Small intestine (tissue), 7 donors: Measurements from ENCODE around the gene WNT8B. TPM values are rescaled to one million over a fixed set of nuclear protein-coding genes. Genes with fewer than 3 reads are reported as not detected.

Experiments
- DNase-seq, 2 donors: peaks; one replicate each; pipeline versions ENCODE4 v3.0.0 to v3.0.0-alpha.2; 2013
- FAIRE-seq: peaks from 2 replicates; lab custom pipeline; 2012; peaks lifted over from hg19 to GRCh38; lab: Jason Lieb, UNC
- H3K27ac ChIP-seq, 3 donors: one replicate each; pipeline ENCODE4 v1.5.1; 2013; ENCODE audit warnings: low read length in 2 of 3, mild to moderate bottlenecking in 2 of 3, control low read depth in 1 of 3, inconsistent platforms in 1 of 3, low read depth in 1 of 3, moderate library complexity in 1 of 3
- H3K27me3 ChIP-seq, 3 donors: one replicate each; pipeline ENCODE4 v1.6.1; 2013; ENCODE audit warnings: low read length in 3 of 3, inconsistent platforms in 1 of 3; ENCODE audit not compliant: control insufficient read depth in 3 of 3, insufficient read depth in 3 of 3
- H3K36me3 ChIP-seq, 3 donors: one replicate each; pipeline ENCODE4 v1.6.1; 2013; ENCODE audit warnings: low read length in 3 of 3, inconsistent platforms in 1 of 3, low read depth in 1 of 3, mild to moderate bottlenecking in 1 of 3, moderate library complexity in 1 of 3; ENCODE audit not compliant: control insufficient read depth in 3 of 3, insufficient read depth in 2 of 3
- H3K4me1 ChIP-seq, 3 donors: one replicate each; pipeline ENCODE4 v1.6.1; 2013; ENCODE audit warnings: low read length in 2 of 3, inconsistent platforms in 1 of 3, low read depth in 1 of 3, mild to moderate bottlenecking in 1 of 3, moderate library complexity in 1 of 3; ENCODE audit not compliant: control insufficient read depth in 3 of 3, insufficient read depth in 2 of 3
- H3K4me3 ChIP-seq, 3 donors: one replicate each; pipeline ENCODE4 v1.5.1; 2013; ENCODE audit warnings: low read length in 3 of 3, control low read depth in 1 of 3, inconsistent platforms in 1 of 3, low read depth in 1 of 3, mild to moderate bottlenecking in 1 of 3, moderate library complexity in 1 of 3
- H3K9me3 ChIP-seq, 2 donors: one replicate each; pipeline ENCODE4 v1.6.1; 2013; ENCODE audit warnings: low read depth in 1 of 2, low read length in 1 of 2; ENCODE audit not compliant: control insufficient read depth in 2 of 2, insufficient read depth in 1 of 2
- WGBS, 3 donors: extraction: QIAGEN DNeasy Blood & Tissue Kit; methylation state at CpG; one replicate each; pipeline ENCODE4 v1.1.7; 2013; 5-methylcytosine and 5-hydroxymethylcytosine counted together
- polyA plus RNA-seq, 4 donors: library from polyadenylated mRNA; stranded (reverse) in 3 of 4; unstranded in 1 of 4; fragments of 200-250 nt in 3 of 4; fragments of 120-200 nt in 1 of 4; gene quantifications; one replicate each; pipeline versions ENCODE4 v1.2.1 to v1.2.3, GENCODE V29; 2013
- donor health status: healthy with polysubstance abuse.
- donor health status: control.
- donor health status: control.
- donor health status: Bipolar disorder and iron deficiency.
- donor health status: healthy.

Gene WNT8B
- polyA plus RNA-seq, 4 donors = 0.10 TPM; not detected in 3

DNA sequence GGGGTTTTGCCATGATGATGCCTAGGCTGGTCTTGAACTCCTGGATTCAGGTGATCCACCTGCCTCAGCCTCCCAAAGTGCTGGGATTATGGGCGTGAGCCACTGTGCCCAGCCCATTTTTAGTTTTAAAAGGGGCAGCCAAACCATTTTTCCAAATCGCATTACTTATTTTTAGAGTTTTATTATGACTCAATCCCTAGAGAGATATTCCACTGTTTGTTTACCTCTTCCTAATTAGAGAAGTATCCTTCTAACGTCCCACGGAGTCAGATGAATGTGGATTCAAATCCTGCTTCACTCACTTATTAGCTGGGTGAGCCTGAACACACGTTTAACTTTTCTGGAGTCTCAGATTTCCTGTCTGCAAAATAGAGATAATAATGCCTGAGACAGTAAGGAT, 15.2 kb downstream of the WNT8B start:
- H3K4me3 ChIP-seq = no peak overlapping the region
- no peak for FAIRE-seq
- peaks cover 0 to 19% (median 9%) of the 10 kb centered on the region in 3 donors for H3K27me3 ChIP-seq
- no peak overlapping the region for H3K27ac ChIP-seq
- H3K9me3 ChIP-seq = no peaks in the 10 kb centered on the region
- no peaks in the 10 kb centered on the region for H3K36me3 ChIP-seq
- WGBS, 3 donors = 26 to 34% (median 28%) methylated on average over 5 of the region's 5 CpGs
- no peak for DNase-seq
- peaks cover 0 to 24% (median 0%) of the 10 kb centered on the region in 3 donors for H3K4me1 ChIP-seq

DNA sequence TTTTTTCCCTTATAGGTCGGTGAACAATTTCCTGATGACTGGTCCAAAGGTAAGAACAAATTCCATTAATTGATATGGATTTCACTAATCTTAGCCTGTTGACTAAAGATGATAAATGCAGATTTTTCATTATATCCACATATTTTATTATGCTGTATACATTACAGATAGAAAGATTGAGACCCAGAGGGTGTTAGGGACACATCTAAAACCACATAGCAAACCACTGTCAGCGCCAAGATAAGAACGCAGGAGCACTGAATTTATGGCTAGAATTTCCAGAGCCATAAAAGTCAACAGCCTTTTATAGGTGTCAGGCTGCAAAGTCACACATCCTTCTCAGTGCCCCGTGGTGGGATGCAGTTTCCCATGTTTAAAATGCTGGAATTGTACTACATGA, 16.2 kb downstream of the WNT8B start:
- FAIRE-seq = no peak
- peaks cover 0 to 34% (median 0%) of the 10 kb centered on the region in 3 donors for H3K4me1 ChIP-seq
- peak; percentile 38 to 61 for DNase-seq
- 7 to 30% (median 13%) methylated on average over 4 of the region's 4 CpGs for WGBS, 3 donors
- H3K9me3 ChIP-seq = no peaks in the 10 kb centered on the region
- peaks cover 0 to 23% (median 6%) of the 10 kb centered on the region in 3 donors for H3K27me3 ChIP-seq
- H3K27ac ChIP-seq = no peak overlapping the region
- H3K36me3 ChIP-seq = no peaks in the 10 kb centered on the region
- no peak overlapping the region for H3K4me3 ChIP-seq

DNA sequence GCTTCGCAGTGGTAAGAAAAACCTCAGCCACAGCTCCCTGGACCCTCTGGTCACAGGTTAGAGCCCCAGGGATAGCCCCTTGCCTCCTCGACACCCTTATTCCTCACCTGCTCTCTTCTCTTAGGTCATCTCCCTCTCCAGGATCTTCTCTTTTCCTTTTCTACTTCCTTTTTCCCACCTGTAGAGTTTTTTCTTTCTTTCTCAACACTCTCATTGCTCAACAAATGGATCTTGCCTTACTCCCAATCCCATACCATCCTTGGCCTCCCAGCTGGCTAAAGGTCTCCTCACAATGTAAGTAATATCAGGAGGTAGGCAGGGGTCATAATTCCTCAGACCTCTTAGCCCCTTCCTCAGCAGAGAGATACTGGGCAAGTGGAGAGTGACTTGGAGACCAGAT, 17.2 kb downstream of the WNT8B start:
- no peak overlapping the region for H3K4me3 ChIP-seq
- DNase-seq (peak in 1 of 2 donors; percentile 11), FAIRE-seq (no peak)
- H3K27me3 ChIP-seq = peaks cover 0 to 23% (median 6%) of the 10 kb centered on the region in 3 donors
- WGBS, 3 donors = 73 to 86% (median 74%) methylated on average over 2 of the region's 2 CpGs
- no peaks in the 10 kb centered on the region for H3K9me3 ChIP-seq
- no peak overlapping the region for H3K27ac ChIP-seq
- peaks cover 0 to 36% (median 0%) of the 10 kb centered on the region in 3 donors for H3K4me1 ChIP-seq
- H3K36me3 ChIP-seq = no peaks in the 10 kb centered on the region

DNA sequence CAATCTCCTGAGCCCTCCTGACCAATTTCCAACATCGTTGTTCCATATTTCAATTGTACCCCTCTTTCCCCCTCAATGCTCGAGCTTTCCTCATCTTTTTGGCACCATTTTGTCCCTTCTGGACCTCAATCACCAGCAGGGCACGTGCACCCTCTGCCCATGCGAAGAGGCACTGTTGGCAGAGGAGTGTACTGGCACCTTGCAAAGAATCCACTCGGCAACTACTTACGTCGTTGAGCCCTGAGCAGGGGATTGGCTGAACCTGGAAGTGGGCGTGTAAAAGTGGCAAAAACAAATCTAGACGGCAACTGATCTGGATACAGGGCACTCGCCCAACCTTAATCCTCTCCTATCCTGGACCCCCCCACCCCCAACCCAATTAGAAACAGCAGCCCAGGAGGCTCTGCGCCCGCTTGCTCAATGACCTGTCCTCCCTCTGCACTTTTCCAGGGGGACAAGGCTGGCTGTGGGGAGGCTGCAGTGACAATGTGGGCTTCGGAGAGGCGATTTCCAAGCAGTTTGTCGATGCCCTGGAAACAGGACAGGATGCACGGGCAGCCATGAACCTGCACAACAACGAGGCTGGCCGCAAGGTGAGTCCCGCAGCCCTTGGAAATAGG, 18.8 kb downstream of the WNT8B start:
- no peak for FAIRE-seq
- H3K36me3 ChIP-seq = peaks cover 0 to 4% (median 0%) of the 10 kb centered on the region in 3 donors
- DNase-seq = peak; percentile 90 to 92
- WGBS, 3 donors = 1 to 3% (median 2%) methylated on average over 19 of the region's 19 CpGs
- peaks cover 0 to 36% (median 0%) of the 10 kb centered on the region in 3 donors for H3K4me1 ChIP-seq
- H3K27ac ChIP-seq = no peak overlapping the region
- H3K9me3 ChIP-seq = no peaks in the 10 kb centered on the region
- H3K27me3 ChIP-seq = peaks cover 0 to 23% (median 6%) of the 10 kb centered on the region in 3 donors
- peak overlapping the region in 2 of 3 donors; percentile 39 to 40 for H3K4me3 ChIP-seq

DNA sequence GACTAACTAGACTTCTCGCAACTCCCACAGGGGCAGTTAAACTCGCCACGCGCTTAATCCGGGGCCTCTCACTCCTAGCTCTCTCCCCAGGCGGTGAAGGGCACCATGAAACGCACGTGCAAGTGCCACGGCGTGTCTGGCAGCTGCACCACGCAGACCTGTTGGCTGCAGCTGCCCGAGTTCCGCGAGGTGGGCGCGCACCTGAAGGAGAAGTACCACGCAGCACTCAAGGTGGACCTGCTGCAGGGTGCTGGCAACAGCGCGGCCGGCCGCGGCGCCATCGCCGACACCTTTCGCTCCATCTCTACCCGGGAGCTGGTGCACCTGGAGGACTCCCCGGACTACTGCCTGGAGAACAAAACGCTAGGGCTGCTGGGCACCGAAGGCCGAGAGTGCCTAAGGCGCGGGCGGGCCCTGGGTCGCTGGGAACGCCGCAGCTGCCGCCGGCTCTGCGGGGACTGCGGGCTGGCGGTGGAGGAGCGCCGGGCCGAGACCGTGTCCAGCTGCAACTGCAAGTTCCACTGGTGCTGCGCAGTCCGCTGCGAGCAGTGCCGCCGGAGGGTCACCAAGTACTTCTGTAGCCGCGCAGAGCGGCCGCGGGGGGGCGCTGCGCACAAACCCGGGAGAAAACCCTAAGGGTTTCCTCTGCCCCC, 19.5 kb downstream of the WNT8B start:
- no peak overlapping the region for H3K27ac ChIP-seq
- FAIRE-seq (no peak), DNase-seq (peak; percentile 57 to 90)
- WGBS, 3 donors = 0 to 1% (median 1%) methylated on average over 49 to 59 of the region's 59 CpGs
- no peaks in the 10 kb centered on the region for H3K9me3 ChIP-seq
- peaks cover 0 to 9% (median under 1%) of the 10 kb centered on the region in 3 donors for H3K36me3 ChIP-seq
- H3K4me1 ChIP-seq = peaks cover 0 to 36% (median 0%) of the 10 kb centered on the region in 3 donors
- peaks cover 0 to 23% (median 6%) of the 10 kb centered on the region in 3 donors for H3K27me3 ChIP-seq
- H3K4me3 ChIP-seq = peak overlapping the region; percentile 38 to 40 (median 39)

DNA sequence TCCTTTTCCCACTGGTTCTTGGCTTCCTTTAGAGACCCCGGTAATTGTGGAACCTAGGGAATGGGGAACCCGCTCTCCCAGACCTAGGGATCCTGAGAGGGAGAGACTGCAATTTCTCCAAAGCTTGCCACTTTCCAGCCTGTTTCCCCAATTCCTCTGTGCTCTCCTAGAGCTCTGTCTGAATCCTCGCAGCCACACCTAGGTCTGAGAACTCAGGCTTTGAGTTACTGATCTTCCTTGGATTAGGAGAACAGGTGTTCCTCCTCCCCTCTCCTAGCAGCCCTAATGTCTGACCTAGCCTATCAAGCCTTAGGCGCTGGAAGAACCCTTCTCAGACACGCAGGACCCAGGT, 20.0 kb downstream of the WNT8B start:
- no peaks in the 10 kb centered on the region for H3K9me3 ChIP-seq
- no peak overlapping the region for H3K27ac ChIP-seq
- H3K27me3 ChIP-seq = peaks cover 0 to 23% (median 6%) of the 10 kb centered on the region in 3 donors
- DNase-seq (no peak), FAIRE-seq (no peak)
- H3K4me3 ChIP-seq = no peak overlapping the region
- WGBS, 3 donors = 20 to 39% (median 31%) methylated on average over 5 of the region's 5 CpGs
- H3K4me1 ChIP-seq = peaks cover 0 to 36% (median 0%) of the 10 kb centered on the region in 3 donors
- H3K36me3 ChIP-seq = peaks cover 0 to 14% (median 1%) of the 10 kb centered on the region in 3 donors

DNA sequence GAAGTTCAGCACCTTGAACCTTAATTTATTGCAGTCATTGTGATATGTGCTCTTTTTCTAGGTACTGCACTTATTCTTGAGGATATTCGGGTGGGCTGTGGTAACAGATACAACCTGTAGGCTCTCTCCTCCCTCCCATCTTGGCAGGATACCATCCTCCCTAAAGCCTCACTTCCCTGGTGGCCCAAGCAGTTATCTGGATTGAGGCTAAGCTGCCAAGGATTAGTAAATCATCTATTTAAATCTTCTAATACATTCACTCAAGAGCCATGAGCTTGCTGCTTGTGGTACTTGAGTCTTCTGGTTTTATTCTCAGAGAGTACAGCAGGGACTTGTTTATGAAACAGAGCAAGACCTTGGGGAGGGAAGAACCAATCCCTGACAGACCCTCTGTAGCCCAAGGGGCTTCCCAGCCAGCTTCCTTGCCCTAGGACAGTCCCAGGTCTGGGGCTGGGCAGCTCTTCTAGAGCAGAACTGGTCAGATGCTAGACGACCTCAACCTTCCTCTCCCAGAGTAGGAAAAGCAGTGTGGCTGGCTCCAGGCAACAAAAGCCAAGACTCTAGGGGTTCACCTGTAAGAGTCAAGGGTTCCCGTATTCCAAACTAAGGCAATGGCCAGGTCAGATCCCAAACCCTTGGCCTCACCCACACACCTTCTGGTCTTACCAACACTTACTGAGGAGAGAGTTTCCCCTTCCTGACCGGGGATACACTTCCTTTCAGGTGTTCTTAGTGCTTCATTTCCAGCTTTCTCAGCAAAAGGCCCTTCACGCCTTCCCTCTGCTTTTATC, 21.3 kb downstream of the WNT8B start:
- FAIRE-seq = no peak
- peaks cover 0 to 35% (median 0%) of the 10 kb centered on the region in 3 donors for H3K4me1 ChIP-seq
- H3K27me3 ChIP-seq = peaks cover 0 to 23% (median 5%) of the 10 kb centered on the region in 3 donors
- H3K27ac ChIP-seq = no peak overlapping the region
- H3K9me3 ChIP-seq = no peaks in the 10 kb centered on the region
- DNase-seq = no peak
- peaks cover 0 to 25% (median 4%) of the 10 kb centered on the region in 3 donors for H3K36me3 ChIP-seq
- WGBS, 3 donors = 77 to 81% (median 78%) methylated on average over 5 of the region's 5 CpGs
- H3K4me3 ChIP-seq = no peak overlapping the region

DNA sequence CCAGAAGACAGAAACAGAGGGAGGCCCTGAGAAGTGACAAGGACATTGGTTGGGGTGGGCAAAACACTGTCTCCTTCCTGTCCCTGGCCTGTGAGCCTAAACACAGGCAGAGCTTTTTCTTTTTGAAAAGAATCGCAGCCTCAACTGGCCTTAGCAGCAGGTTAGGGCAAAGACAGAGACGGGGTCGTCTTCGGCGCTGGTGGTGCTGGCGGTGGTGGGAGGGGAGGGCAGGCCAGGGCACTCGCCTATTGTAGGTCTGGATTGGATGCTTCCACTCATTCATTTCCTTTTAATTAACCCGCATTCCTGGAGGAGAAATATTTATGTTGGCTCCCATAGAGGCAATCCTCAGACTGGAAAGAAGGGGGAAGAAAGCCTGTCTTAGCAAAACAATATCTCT, 22.6 kb downstream of the WNT8B start:
- Histone ChIP-seq H3K4me3 (no peak overlapping the region), H3K27me3 (peaks cover 0 to 17% (median 0%) of the 10 kb centered on the region in 3 donors), H3K4me1 (peaks cover 0 to 24% (median 0%) of the 10 kb centered on the region in 3 donors), H3K27ac (no peak overlapping the region), H3K36me3 (peaks cover 0 to 34% (median 8%) of the 10 kb centered on the region in 3 donors), H3K9me3 (no peaks in the 10 kb centered on the region)
- FAIRE-seq = no peak
- WGBS, 3 donors = 72 to 96% (median 83%) methylated on average over 8 of the region's 8 CpGs
- no peak for DNase-seq
